GM12875 (cell line): ENCODE data around the gene CARD11.
"Not testable (repeated sequence)": the region's sequence is repeated elsewhere in the genome, so short reads cannot be mapped to it uniquely, and the experiment has no call there.

Experiments
- H3K4me3 ChIP-seq: one replicate; pipeline ENCODE4 v1.5.1; 2011; ENCODE audit warnings: low read depth, low read length, control low read depth
- TF ChIP-seq, protein P1 (sequence below): IDR thresholded peaks from 2 replicates; pipeline ENCODE4 v1.5.1; 2011; ENCODE audit warnings: low read depth, mild to moderate bottlenecking, control low read depth, inconsistent platforms, low read length, moderate library complexity, borderline replicate concordance; ENCODE audit not compliant: insufficient read depth

CARD11 gene

DNA sequence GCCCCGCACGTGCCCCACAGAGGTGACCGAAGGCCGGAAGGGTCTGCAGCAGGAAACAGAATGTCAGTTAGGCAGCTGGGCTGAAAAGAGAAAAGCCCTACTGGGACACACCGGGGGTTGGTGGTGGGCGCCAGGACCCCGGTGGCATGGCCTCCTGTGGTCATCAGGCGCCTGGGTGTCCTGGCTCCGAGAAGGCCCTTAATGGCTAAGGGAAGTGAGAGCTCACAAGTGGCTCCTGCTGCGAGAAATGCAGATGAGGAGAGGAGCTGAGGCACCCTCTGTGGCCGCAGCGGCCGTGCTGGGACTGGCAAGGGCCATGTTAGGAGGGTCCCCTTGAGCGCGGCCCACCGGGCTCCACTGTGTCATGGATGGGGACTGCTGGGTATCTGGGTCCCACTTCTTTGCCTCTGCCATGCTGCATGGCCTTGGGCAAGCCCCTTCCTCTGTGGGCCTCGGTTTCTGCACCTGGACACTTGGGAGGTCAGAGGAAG lies 120.3 kb downstream of the CARD11 start:
- no peak overlapping the region for H3K4me3 ChIP-seq
- TF ChIP-seq, protein P1, sequence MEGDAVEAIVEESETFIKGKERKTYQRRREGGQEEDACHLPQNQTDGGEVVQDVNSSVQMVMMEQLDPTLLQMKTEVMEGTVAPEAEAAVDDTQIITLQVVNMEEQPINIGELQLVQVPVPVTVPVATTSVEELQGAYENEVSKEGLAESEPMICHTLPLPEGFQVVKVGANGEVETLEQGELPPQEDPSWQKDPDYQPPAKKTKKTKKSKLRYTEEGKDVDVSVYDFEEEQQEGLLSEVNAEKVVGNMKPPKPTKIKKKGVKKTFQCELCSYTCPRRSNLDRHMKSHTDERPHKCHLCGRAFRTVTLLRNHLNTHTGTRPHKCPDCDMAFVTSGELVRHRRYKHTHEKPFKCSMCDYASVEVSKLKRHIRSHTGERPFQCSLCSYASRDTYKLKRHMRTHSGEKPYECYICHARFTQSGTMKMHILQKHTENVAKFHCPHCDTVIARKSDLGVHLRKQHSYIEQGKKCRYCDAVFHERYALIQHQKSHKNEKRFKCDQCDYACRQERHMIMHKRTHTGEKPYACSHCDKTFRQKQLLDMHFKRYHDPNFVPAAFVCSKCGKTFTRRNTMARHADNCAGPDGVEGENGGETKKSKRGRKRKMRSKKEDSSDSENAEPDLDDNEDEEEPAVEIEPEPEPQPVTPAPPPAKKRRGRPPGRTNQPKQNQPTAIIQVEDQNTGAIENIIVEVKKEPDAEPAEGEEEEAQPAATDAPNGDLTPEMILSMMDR: no peak

- H3K4me3 ChIP-seq: no peak overlapping the region
- TF ChIP-seq, protein P1: no peak
Measured at GRCh38 chr7:2922866-2923265, 120.8 kb downstream of the CARD11 start.

GRCh38 chr7:2922348-2922691 lies 121.3 kb downstream of the CARD11 start:
- TF ChIP-seq, protein P1: no peak
- H3K4me3 ChIP-seq: no peak overlapping the region

GRCh38 chr7:2921653-2922347 lies 121.9 kb downstream of the CARD11 start:
- TF ChIP-seq, protein P1: no peak

DNA sequence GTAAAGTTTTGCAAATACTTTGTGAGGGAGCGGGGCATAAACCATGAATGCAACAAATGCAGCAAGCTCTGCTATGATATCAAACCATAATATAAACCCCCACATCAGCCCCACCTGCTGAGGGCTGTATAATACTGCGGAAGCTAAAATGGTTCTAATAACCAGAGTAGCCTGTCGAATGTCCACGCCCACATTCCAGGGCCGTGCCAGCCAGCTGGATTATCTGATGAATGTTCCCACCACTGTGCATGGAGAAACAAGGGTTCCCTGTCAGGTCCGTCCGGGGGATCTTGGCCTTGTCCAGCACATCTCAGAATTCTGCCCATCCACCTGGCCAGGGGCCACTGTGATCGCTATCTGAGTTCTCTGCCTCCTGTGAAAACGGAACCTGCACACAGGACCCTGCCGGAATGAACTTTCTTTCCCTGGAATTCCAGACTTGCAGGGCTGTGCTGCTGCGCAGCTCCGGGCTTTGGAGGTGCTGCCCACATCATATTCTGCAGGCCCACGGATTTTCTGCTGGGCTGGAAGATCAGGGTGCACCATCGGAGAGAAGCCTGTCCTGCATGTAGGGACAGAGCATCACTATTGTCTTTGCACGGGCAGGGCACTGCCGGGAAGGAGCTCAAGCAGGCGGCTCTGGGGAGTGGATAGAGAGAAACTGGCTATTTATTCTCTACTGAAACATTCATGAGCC lies 122.6 kb downstream of the CARD11 start:
- H3K4me3 ChIP-seq: no peak overlapping the region
- TF ChIP-seq, protein P1: no peak

More at GRCh38 chr7:2921653-2922347, 121.9 kb downstream of the CARD11 start:
- H3K4me3 ChIP-seq: no peak overlapping the region

GRCh38 chr7:2920480-2920879 lies 123.2 kb downstream of the CARD11 start:
- not testable (repeated sequence) for H3K4me3 ChIP-seq

- TF ChIP-seq, protein P1: no peak
- no peak overlapping the region for H3K4me3 ChIP-seq
Measured at GRCh38 chr7:2920041-2920440, 123.6 kb downstream of the CARD11 start.
